ENCODE results near the gene ZNF200. TPM values are rescaled to one million over a fixed set of nuclear protein-coding genes. Genes with fewer than 3 reads are reported as not detected.

The ZNF200 gene
- total and polyA plus RNA-seq, 9 donors: 4.8 to 9.2 (median 7.5) TPM

GRCh38 chr16:3216263-3216640 lies 18.7 kb downstream of the ZNF200 start:
- intact Hi-C loops (cut with DNase I): no loop called here
- no peaks in the 10 kb centered on the region for H3K36me3 ChIP-seq
- no peak overlapping the region for H3K27ac ChIP-seq
- no peak overlapping the region for H3K4me3 ChIP-seq
- TF ChIP-seq, protein P1, sequence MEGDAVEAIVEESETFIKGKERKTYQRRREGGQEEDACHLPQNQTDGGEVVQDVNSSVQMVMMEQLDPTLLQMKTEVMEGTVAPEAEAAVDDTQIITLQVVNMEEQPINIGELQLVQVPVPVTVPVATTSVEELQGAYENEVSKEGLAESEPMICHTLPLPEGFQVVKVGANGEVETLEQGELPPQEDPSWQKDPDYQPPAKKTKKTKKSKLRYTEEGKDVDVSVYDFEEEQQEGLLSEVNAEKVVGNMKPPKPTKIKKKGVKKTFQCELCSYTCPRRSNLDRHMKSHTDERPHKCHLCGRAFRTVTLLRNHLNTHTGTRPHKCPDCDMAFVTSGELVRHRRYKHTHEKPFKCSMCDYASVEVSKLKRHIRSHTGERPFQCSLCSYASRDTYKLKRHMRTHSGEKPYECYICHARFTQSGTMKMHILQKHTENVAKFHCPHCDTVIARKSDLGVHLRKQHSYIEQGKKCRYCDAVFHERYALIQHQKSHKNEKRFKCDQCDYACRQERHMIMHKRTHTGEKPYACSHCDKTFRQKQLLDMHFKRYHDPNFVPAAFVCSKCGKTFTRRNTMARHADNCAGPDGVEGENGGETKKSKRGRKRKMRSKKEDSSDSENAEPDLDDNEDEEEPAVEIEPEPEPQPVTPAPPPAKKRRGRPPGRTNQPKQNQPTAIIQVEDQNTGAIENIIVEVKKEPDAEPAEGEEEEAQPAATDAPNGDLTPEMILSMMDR (IDR thresholded peaks at IDR 0.05): no peak
- TF ChIP-seq EP300 (IDR thresholded peaks at IDR 0.05) (no peak), POLR2A (IDR thresholded peaks at IDR 0.05) (no peak)
- H3K9me3 ChIP-seq: peaks cover 0 to 8% of the 10 kb centered on the region in 2 donors
- 43 to 58% (median 50%) methylated on average over 3 of the region's 3 CpGs for WGBS, 3 donors
- H3K27me3 ChIP-seq: no peaks in the 10 kb centered on the region
- H3K4me1 ChIP-seq (ENCODE audit: insufficient read depth): no peaks in the 10 kb centered on the region
- DNase-seq: no peak

- H3K4me3 ChIP-seq: no peak overlapping the region
- peaks cover 0 to 6% of the 10 kb centered on the region in 2 donors for H3K9me3 ChIP-seq
- H3K27ac ChIP-seq: no peak overlapping the region
- WGBS, 3 donors: 69 to 81% (median 71%) methylated on average over 11 of the region's 11 CpGs
- no peaks in the 10 kb centered on the region for H3K4me1 ChIP-seq (ENCODE audit: insufficient read depth)
- TF ChIP-seq, protein P1 (IDR thresholded peaks at IDR 0.05): no peak
- TF ChIP-seq POLR2A (IDR thresholded peaks at IDR 0.05): no peak
- no peak for TF ChIP-seq EP300 (IDR thresholded peaks at IDR 0.05)
- DNase-seq: no peak
- intact Hi-C loops (cut with DNase I): no loop called here
- H3K36me3 ChIP-seq: no peaks in the 10 kb centered on the region
- H3K27me3 ChIP-seq: no peaks in the 10 kb centered on the region
These were observed 19.2 kb downstream of the ZNF200 start for GRCh38 chr16:3215601-3216262.

GRCh38 chr16:3214904-3215600 lies 19.9 kb downstream of the ZNF200 start:
- 46 to 50% (median 50%) methylated on average over 7 of the region's 7 CpGs for WGBS, 3 donors
- no peaks in the 10 kb centered on the region for H3K36me3 ChIP-seq
- H3K4me1 ChIP-seq (ENCODE audit: insufficient read depth): no peaks in the 10 kb centered on the region

DNA sequence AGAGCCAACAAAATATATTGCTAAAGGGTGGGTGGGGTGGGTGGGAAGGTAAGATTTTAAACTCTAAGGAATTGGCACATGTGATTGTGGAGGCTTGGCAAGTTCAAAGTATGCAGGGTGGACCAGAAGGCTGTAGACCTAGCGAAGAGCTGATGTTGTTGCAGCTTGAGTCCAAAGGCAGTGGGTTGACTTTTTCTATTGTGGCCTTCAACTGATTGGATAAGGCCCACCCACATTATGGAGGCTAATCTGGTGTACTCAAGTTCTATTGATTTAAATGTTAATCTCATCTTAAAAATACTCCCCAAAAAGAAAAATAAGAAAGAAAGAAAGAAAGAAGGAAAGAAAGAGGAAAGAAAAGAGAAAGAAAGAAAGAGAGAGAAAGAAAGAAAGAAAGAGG lies 22.4 kb downstream of the ZNF200 start:
- DNase-seq: no peak

More at GRCh38 chr16:3214904-3215600, 19.9 kb downstream of the ZNF200 start:
- H3K4me3 ChIP-seq: no peak overlapping the region
- intact Hi-C loops (cut with DNase I): no loop called here
- no peak for DNase-seq
- peaks cover 0 to 5% of the 10 kb centered on the region in 2 donors for H3K9me3 ChIP-seq
- TF ChIP-seq POLR2A (IDR thresholded peaks at IDR 0.05) (no peak), EP300 (IDR thresholded peaks at IDR 0.05) (no peak)
- TF ChIP-seq, protein P1 (IDR thresholded peaks at IDR 0.05): no peak
- no peak overlapping the region for H3K27ac ChIP-seq
- no peaks in the 10 kb centered on the region for H3K27me3 ChIP-seq

More for the DNA sequence above, 22.4 kb downstream of the ZNF200 start:
- H3K27me3 ChIP-seq: no peaks in the 10 kb centered on the region
- H3K27ac ChIP-seq: no peak overlapping the region
- no peak overlapping the region for H3K4me3 ChIP-seq
- H3K36me3 ChIP-seq: no peaks in the 10 kb centered on the region
- peaks cover 0 to 5% of the 10 kb centered on the region in 2 donors for H3K9me3 ChIP-seq
- intact Hi-C loops (cut with DNase I): no loop called here
- no peaks in the 10 kb centered on the region for H3K4me1 ChIP-seq (ENCODE audit: insufficient read depth)
- TF ChIP-seq EP300 (IDR thresholded peaks at IDR 0.05) (no peak), POLR2A (IDR thresholded peaks at IDR 0.05) (no peak)
- TF ChIP-seq, protein P1 (IDR thresholded peaks at IDR 0.05): no peak
- 50 to 71% (median 55%) methylated on average over 1 of the region's 1 CpG for WGBS, 3 donors
